NOMO-1 treated with DMSO at 0.1 percent for 48 hours (cell line): Measurements from ENCODE around the gene CAMK2D.

Experiments
- DNase-seq: peaks from one replicate; lab custom pipeline; 2025; ENCODE audit not compliant: unreplicated experiment; lab: John Stamatoyannopoulos, UW

CAMK2D gene

DNA sequence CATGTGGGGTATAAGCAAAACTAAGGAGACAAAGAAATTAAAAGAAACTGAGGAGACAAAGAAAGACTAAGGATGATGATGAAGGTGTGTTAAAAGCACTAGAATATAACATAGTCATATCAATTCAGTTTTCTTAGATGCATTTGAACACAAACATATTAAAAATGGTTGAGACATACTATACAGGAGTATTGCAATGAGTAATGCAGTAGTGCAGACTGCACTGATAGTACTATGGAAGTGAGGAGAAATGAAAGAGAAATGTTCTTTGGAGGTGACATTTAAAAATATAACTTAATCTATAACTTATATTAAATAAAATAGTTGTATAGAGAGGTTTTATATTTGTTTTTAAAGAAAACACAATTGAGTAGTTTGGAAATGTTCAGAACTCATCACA is 279.2 kb downstream of the CAMK2D start:
- no peak for DNase-seq

DNA sequence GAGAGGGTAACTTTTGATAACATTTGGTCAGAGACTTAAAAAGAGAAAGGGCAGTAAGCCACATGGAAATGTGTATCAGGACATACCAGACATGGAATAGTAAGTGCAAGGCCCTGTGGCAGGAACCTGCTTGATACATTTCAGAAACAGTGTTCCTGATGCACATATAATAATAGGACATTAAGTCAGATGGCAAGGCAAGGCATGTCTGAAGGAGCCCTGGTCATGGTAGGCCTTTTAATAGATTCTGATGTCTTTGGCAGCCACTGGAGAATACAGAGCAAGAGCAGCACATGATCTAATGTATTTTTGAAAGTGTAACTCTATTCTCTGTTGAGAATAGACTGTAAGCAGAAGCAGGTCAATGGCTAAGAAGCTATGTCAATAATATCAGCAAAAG is 279.7 kb downstream of the CAMK2D start:
- no peak for DNase-seq

DNA sequence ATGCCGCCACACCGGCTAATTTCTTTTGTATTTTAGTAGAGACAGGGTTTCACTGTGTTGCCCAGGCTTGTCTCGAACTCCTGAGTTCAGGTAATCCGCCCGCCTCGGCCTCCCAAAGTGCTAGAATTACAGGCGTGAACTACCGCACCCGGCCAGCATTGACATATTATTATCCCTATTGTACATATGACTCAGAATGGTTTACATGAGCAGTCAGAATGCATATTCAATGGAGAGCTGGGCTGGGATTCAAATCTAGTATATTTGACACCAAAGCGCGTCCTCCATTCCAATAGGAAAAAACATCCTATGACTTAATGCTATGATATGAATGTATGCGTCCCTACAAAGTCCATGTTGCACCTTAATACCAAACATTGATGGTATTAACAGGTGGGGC is 281.4 kb downstream of the CAMK2D start:
- DNase-seq, result no peak

DNA sequence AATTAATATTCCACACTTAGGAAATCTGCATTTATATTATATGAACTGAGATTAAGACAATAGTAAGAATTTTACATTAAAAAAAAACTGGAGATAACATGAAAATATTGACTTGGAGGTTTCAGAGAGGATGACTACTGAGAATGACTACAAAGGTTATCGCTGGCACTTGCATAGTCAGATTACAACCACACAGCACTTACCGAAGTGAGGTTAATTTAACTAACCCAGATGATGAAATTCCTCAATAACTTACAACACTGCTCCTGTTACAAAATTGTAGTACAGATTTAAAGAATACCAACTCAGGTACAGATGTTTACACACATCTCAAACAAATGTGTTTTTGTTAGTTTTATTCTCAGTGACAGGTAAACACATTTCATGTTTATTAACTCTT is 283.5 kb downstream of the CAMK2D start:
- no peak for DNase-seq

DNA sequence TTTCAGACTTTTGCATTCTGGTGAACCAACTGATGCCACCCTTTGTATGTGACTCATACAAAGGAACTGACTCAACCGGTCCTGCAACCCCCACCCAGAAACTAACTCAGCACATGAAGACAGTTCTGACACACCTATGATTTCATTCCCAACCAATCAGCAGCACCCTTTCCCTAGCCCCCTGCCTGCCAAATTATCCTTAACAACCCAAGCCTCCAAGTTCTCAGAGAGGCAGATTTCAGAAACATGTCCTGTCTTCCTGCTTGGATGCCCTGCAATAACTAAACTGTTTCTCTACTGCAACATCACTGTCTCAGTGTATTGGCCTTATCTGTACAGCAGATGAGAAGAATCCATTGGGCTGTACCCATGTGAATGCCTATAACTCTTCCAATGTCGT is 284.7 kb downstream of the CAMK2D start:
- no peak for DNase-seq

DNA sequence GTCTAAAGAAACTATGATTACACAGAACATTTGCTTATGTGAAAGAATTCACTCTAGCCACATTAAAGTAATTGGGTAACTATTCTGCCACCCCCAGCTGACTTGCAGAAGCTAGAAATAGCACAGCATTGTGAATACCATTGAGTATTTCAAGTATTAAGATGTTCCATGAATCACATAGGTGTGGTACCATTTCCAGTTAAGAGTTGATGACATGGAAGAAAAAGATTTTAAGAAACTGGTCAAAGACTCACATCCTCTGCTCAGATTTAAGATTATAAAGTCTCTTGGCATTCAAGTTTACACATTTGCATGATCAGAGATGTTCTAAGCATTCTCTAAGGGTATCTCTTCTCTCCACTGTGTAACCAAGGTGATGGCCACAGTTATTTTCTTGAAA is 287.5 kb downstream of the CAMK2D start:
- no peak for DNase-seq

DNA sequence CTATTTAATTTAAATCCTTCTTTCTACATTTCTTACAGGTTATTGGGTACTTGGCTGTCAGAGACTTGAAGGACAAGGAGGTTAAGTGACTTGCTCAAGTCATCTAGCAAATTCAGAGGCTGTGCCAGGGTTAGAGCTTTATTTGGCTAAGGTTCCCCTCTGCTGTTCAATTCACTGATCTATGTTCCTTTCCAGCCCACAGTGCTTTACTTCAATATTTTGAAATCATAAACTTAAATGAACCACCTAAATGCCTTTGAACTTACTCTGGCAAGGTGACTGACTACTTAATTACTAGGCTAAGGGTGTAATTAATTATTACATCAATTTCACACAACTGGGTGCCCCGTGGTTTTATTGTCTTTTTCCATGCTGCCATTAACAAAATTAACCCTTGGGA is 288.7 kb downstream of the CAMK2D start:
- no peak for DNase-seq

DNA sequence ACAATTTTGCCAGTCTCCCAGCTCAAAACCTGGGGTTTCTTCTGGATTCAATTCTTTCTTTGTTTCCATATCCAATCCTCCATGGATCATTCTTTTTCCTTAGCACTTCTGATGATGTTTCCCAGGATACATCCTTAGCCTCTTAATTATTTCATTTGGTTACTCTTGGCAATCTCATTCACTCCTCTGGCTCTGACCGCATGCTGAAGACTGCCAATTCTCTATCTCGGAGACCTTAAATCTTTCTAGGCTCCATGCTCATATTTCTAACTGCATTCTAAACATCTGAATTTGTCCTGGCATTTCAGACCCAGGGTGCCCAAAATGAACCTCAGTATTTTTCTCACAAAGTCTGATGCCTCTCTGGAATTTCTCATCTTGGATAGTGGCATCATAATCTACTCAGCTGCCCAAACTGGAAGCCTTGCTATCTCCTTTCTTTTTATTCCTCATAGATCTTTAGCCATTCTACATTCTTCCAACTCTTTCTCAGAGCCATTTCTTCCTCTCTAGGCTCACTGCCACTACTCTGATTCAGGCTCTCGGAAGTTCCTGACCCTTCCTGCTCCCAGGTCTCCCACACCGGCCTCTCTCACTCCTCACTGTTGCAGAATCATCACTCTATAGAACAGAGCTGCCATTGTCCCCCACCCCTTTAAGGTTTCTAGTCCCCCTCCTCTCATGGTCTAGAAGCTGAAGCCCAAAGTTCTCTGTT is 290.2 kb downstream of the CAMK2D start:
- no peak for DNase-seq

DNA sequence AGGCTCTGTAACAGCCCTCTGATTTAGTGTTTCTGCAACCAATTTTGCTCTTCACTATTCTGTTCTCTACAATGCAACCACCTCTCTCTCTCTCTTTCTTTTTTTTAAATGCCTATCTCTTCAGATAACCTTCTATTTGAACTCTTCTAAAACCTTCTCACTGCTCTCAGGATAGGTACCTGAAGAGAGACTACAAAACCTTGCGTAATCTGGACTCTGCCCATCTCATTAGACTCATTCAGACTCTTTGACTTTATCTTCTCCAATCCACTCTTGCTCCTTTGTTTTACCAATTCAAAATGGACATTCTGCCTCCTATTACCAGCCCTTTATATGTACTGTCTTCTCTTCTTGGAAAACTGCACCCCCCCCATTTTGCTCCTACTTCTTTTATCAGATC is 291.6 kb downstream of the CAMK2D start:
- DNase-seq, result no peak

DNA sequence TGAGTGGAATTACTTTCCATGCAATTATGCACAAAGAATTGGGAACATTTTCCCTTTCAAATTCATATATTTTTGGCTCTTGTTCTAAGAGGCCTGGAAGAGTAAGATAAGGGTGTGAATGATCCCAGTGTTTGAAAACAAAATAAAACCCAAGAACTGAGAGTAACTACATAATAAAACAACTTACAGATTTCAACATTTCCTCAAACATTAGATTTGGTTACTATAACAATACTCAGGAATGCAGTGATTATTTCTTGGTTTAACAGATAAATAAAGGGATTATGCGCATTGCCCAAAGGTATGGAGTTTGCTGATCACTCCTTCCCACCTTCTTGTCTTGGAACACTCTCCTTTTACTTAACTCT is 292.5 kb downstream of the CAMK2D start:
- DNase-seq, result no peak

DNA sequence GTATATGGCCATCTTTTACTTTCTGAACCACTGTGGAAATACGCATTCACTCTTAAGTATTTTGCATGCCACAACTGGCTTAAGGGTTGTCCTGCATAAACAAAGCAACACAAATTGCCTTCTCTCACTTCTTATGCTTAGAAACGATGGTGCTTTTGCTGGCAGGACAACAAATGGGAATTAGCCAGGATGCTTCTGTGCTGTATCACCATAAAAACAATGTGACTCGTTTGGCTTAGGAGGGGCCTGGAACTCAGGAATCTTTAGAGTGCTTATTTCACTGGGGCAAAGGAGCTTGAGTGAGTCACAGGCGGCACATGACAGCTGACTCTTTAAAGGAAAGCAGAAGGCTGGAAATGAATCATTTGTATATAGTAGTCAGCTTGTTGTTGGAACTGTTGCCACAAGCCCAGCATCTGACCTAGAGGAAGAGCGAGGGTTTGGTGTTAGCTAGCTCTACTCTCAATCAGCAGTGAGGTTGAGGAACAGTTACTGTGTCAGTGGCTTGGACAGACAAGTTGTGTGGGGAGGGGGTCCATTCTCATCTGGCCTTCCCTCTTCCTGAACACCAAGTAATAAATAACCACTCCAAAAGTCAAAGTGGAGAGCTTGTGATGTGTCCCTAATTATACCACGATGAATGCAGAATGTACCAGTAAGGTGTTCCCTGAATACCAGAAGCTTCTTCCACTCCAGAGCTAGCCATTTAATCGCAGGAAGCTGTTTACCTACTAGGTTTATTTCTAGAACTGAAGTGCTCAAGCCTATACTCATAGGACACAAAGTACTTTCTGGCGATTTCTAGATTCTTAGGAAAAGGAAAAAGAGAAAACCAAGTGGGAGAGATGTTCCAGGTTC is 293.1 kb downstream of the CAMK2D start:
- peak; percentile 61 for DNase-seq

DNA sequence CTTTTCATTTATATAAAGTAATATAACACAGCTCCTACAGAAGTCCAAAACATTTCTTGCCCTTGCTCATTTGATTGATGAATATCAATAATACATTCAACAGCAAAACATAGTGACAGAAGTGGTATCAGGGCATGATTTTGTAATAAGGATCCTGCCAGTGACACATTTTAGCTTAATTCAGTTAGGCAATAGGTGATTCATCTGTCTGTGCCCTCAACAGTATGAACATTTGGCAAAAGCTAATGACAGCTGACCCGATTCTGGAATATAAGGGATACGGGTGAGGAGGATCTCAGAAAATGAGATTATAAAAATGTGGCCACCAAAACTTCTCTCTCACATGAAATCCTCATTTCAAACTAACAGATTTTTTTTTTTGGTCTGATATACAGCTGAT is 294.0 kb downstream of the CAMK2D start:
- DNase-seq, result peak; percentile 53

DNA sequence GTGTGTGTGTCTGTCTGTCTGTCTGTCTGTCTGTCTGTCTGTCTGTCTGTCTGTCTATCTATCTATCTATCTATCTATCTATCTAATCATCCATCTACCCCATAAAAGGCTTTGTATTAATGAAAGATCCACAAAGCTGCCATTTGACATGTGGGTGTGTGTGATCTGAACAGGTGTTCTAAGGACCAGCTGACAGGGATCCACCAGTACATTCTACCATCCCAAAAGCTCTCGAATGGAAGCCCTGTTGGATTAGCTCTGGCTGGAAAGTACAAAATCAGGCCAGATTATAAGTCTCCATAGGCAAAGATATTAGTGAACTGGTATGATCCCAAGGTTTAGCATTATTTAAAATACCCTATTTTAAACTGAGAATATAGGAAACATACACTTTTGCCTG is 299.3 kb downstream of the CAMK2D start:
- no peak for DNase-seq

DNA sequence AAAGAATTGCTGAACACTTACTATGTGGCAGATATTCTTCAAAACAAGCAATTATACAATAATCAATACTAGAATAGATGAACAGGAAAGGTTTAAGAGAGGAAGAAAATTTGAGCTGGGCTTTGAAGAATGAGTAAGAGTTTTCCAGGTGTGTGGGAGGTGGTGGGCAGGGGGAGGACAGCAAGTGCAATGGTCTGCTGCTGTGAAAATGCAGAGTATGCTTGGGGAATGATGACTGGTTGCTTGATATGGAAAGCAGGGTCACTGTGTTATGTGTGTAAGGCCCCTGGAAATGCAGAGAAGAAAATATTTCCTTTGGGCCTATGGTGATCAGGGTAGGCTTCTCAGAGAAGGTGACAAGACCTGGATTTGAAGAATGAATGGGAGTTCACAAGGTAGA is 300.3 kb downstream of the CAMK2D start:
- DNase-seq, result no peak

DNA sequence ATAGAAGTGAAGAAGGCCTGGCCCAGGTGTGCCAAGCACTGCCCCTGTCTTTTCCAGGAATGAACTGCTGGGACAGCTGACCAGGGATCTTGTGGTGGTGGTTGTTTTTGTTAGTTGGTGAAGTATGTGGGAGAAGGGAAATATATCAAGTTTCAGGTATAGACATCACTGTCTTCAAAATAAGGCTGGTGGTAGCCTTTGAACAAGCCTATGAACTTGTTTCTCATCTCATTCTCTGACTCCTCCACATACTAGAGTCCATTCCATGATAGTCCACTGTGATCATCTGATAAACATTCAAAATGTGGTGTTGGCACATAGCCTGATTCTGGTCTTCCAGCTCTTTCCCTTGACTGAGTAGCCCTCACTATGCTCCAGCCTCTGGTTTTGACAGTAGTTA is 303.7 kb downstream of the CAMK2D start:
- no peak for DNase-seq

DNA sequence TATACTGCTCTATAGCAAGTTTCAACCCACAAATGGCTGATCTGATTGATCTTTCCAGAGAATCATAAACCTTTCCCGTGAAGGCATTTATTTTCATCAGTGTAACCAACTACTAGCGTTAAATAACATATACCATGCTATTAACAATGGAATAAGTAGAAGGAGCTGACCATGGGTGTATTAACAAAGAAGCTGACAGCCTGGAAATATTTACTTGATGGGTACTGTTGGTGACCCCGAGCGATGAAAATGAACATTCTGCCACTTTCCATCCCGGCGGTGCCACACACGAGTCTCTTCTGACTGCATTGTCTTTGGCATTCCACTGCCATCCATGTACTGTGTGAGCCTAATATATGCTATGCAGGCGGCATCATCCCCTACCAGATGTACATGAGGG is 304.4 kb downstream of the CAMK2D start:
- no peak for DNase-seq

DNA sequence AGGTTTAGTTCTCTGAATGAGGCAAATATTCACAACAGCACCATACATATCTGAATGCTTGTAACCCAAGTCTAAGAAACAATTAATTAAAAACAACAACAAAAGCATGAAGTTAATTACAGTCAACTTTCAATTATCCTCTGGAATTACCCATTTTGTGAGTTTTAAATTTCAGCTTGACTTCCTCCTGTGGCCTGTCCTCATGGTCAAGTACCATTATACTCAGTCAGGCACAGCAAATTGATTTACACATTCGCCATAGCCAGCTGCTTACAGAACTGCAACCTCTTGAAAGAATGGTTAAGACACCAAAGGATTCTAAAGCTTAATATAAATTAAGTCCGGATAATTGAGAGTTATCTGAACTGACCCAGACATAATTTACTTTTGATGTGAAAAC is 306.5 kb downstream of the CAMK2D start:
- no peak for DNase-seq

DNA sequence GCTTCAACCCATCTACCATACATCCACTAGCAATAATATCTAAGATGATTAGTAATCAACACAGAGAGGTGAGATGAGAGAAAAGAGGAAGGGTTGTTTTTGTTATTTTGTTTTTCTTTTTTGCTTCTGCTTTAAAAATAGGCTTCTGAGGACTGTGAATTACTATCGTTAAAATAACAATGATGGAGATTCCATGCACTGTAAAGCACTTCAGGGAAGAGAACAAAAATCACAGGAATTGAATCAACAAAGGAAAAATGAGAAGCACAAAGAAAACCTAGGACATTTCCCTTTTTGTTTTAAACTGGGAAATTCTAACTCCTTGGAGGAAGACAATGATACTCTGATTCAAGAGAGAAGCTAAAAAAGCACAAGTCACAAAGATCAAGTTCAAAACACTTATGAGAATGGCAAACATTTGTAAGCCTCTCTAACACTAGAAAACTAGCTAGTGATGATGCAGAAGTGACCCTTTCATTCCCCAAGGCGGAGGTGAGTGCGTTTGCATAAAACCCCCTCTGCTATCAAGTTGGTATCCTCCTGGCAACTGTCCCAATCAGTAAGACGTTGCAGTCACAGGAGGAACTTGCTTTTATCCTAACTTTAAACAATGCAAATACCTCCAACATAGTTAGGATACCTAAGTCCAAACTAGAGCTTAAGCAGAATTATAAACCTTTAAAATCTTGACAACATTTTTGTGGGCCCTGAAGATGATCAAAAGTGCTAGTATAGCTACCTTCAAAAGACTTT is 308.5 kb downstream of the CAMK2D start:
- DNase-seq, result no peak

DNA sequence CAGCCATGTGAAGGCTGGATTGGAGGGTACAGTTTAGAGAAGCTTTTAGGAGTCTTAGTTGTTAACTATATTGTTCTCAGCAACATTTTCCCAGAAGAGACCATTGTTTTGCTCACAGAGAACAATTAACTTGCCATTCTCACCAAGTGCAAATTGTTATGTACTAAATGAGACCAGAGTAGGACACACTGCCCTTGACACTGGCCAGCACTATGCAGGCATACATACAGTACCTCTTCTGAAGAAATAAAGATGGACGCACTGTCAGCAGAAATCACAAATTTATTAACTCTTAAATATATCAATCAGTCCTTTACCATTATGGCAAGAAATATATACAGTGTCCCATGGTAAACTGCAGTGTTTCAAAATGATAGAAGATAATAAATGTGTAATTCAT is 309.4 kb downstream of the CAMK2D start:
- no peak for DNase-seq

DNA sequence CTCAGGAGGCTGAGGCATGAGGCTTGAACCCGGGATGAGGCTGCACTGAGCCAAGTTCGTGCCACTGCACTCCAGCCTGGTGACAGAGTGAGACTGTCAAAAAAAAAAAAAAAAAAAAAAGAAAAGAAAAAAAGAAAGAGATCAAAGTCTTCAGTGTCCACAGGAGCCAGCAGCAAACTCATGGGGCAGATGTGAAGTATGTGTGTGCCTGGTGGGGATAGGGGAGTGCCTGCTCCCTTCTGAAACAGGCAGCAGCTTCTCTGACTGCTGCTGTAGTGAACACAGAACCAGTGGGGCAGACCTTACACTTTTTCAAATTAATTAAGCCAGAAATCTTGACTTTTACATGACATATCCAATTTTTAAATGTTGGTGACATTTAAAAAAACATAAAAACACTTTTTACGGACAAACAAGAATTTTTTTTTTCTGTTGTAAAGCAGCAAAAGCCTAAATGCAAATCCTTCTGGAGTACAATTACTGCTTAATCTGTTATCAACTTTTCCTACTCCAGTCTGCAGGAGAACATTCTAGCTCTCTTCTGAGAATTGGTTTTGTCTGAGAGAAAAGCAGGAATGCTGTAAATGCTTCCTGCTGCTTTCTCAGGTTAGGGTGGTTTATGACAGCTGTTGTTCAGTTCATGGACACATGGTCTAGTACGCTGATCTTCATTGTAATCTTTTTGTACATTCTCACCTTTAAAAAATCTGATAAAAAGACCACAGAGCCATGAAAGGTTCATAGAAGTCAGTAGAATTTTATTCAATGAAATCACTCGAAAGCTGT is 311.1 kb downstream of the CAMK2D start:
- no peak for DNase-seq

DNA sequence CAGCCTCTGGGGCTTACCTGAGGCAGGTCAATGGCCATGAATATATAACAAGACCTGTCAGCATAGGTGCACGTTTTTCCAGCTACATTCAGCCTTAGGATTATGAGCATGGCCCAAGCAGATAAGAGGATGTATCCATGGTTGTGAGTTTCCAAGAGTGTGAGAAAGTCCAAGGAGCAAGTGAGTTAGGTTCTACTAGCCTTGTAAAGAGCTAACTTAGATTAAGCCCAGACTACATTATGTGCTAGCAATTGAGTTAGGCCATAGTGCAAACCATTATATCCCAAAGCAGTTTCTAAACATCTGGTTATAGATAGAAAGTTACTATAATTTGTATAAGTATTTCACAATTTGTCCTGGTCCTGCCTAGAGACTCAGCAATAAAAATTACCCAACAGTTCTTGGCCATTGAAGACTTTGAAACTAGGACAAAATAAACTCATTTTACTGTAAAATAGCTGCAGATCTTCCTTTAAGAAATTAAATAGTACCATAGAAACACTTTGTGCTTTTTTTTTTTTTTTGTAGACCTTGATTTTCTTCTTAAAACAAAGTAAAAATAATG is 312.0 kb downstream of the CAMK2D start:
- DNase-seq, result peak; percentile 31
